IMR-90 (cell line): ENCODE results near the gene ELMO1. TPM values are rescaled to one million over a fixed set of nuclear protein-coding genes. Genes with fewer than 3 reads are reported as not detected.

ENCODE experiments used
- ATAC-seq: fragments of 200-7000 bp; cut with Tn5 transposase; 2 replicates; pipeline ENCODE4 v1.9.1; 2020; ENCODE audit warnings: low read depth, mild to moderate bottlenecking, moderate library complexity
- BruUV-seq: library from RNA; stranded (reverse); fragments of 400-500 nt; replicated peaks from 2 replicates; lab custom pipeline; 2021; lab: Mats Ljungman, UMichigan
- CTCF ChIA-PET: fragments of 300-600 bp; formaldehyde crosslinking; extraction: SDS; loops from one replicate; lab custom pipeline; 2021; ENCODE audit warnings: antibody characterized with exemption; lab: Yijun Ruan, JAX
- POLR2A ChIA-PET: fragments of 300-600 bp; sonication (Branson Sonifier 250); formaldehyde crosslinking; loops from one replicate; lab custom pipeline; 2022; ENCODE audit warnings: antibody characterized with exemption; ENCODE audit not compliant: unreplicated experiment; lab: Charles Lee
- DNase-seq: peaks from one replicate; pipeline ENCODE4 v3.0.0; 2013
- H2AFZ ChIP-seq: replicated peaks from 2 replicates; pipeline ENCODE3; 2013; ENCODE audit warnings: low read length, mild to moderate bottlenecking; ENCODE audit not compliant: poor library complexity
- H2AK5ac ChIP-seq: 2 replicates; pipeline ENCODE4 v1.6.1; 2013; ENCODE audit warnings: low read depth, low read length, inconsistent platforms
- H2AK9ac ChIP-seq: replicated peaks from 2 replicates; pipeline ENCODE3; 2013; ENCODE audit warnings: mild to moderate bottlenecking, low read depth, low read length, moderate library complexity; ENCODE audit not compliant: poor library complexity
- H2BK120ac ChIP-seq: 2 replicates; pipeline ENCODE4 v1.6.1; 2013; ENCODE audit warnings: low read depth, low read length, inconsistent platforms
- H2BK15ac ChIP-seq: 3 replicates; pipeline ENCODE4 v1.6.1; 2013; ENCODE audit warnings: low read depth, low read length, inconsistent platforms
- H2BK20ac ChIP-seq: 2 replicates; pipeline ENCODE4 v1.6.1; 2013; ENCODE audit warnings: low read depth, mild to moderate bottlenecking, inconsistent platforms, low read length, moderate library complexity
- H2BK5ac ChIP-seq: 2 replicates; pipeline ENCODE4 v1.6.1; 2013; ENCODE audit warnings: mild to moderate bottlenecking, low read depth, low read length, inconsistent platforms; ENCODE audit not compliant: poor library complexity, severe bottlenecking
- H3K14ac ChIP-seq: replicated peaks from 2 replicates; pipeline ENCODE4 v1.6.1; 2013; ENCODE audit warnings: low read depth, low read length, inconsistent platforms
- H3K18ac ChIP-seq: 2 replicates; pipeline ENCODE4 v1.6.1; 2013; ENCODE audit warnings: low read depth, low read length, control low read depth
- H3K23ac ChIP-seq: 2 replicates; pipeline ENCODE4 v1.6.1; 2013; ENCODE audit warnings: low read depth, low read length, inconsistent platforms
- H3K27ac ChIP-seq: 2 replicates; pipeline ENCODE4 v1.5.1; 2013; ENCODE audit warnings: mild to moderate bottlenecking, control low read depth, low read length; ENCODE audit not compliant: insufficient read depth
- H3K27me3 ChIP-seq: 2 replicates; pipeline ENCODE4 v1.6.1; 2013; ENCODE audit warnings: low read length; ENCODE audit not compliant: control insufficient read depth, insufficient read depth
- H3K36me3 ChIP-seq: 2 replicates; pipeline ENCODE4 v1.6.1; 2013; ENCODE audit warnings: low read length, mixed read lengths; ENCODE audit not compliant: control insufficient read depth, insufficient read depth
- H3K4ac ChIP-seq: 2 replicates; pipeline ENCODE4 v1.6.1; 2013; ENCODE audit warnings: low read depth, low read length, inconsistent platforms
- H3K4me1 ChIP-seq: 2 replicates; pipeline ENCODE4 v1.6.1; 2013; ENCODE audit warnings: low read length, mixed read lengths; ENCODE audit not compliant: control insufficient read depth, insufficient read depth
- H3K4me2 ChIP-seq: 2 replicates; pipeline ENCODE4 v1.6.1; 2013; ENCODE audit warnings: low read depth, mild to moderate bottlenecking, control low read depth, low read length, moderate library complexity
- H3K4me3 ChIP-seq: 2 replicates; pipeline ENCODE4 v1.5.1; 2013; ENCODE audit warnings: low read depth, mild to moderate bottlenecking, control low read depth, low read length, moderate library complexity; ENCODE audit not compliant: insufficient read depth
- H3K56ac ChIP-seq: 2 replicates; pipeline ENCODE4 v1.6.1; 2013; ENCODE audit warnings: low read length, inconsistent platforms; ENCODE audit not compliant: insufficient read depth; ENCODE audit errors: extremely low read depth
- H3K79me1 ChIP-seq, 2 experiments: 2 replicates each; pipeline ENCODE4 v1.6.1; 2013; ENCODE audit warnings: low read length in 2 of 2, inconsistent platforms in 1 of 2, low read depth in 1 of 2
- H3K9ac ChIP-seq: 2 replicates; pipeline ENCODE4 v1.6.1; 2013; ENCODE audit warnings: low read depth, low read length, control low read depth
- H3K9me1 ChIP-seq: 2 replicates; pipeline ENCODE4 v1.6.1; 2013; ENCODE audit warnings: low read length, inconsistent platforms; ENCODE audit not compliant: insufficient read depth
- H3K9me3 ChIP-seq: 2 replicates; pipeline ENCODE4 v1.6.1; 2013; ENCODE audit warnings: low read length; ENCODE audit not compliant: control insufficient read depth, insufficient read depth
- H4K20me1 ChIP-seq: 2 replicates; pipeline ENCODE4 v1.6.1; 2013; ENCODE audit warnings: low read length, inconsistent platforms; ENCODE audit not compliant: insufficient read depth
- H4K5ac ChIP-seq: 2 replicates; pipeline ENCODE4 v1.6.1; 2013; ENCODE audit warnings: mild to moderate bottlenecking, low read depth, low read length, control low read depth
- H4K8ac ChIP-seq, 2 experiments: 2 replicates each; pipeline ENCODE4 v1.6.1; 2013; ENCODE audit warnings: low read depth in 2 of 2, low read length in 2 of 2, control low read depth in 1 of 2, inconsistent platforms in 1 of 2
- H4K91ac ChIP-seq: 2 replicates; pipeline ENCODE4 v1.6.1; 2013; ENCODE audit warnings: low read depth, low read length, inconsistent platforms; ENCODE audit not compliant: insufficient read depth
- SMC3 ChIP-seq: fragments of 150-350 bp; IDR thresholded peaks from 2 replicates; pipeline ENCODE4 v1.6.1; 2016; ENCODE audit warnings: low read depth, mild to moderate bottlenecking, antibody characterized with exemption, low read length, moderate library complexity
- WGBS, 2 experiments: methylation state at CpG; one replicate each; pipeline versions ENCODE4 v1.1.5 to v1.1.7; 2013; ENCODE audit warnings: missing lambda C conversion rate in 2 of 2; ENCODE audit not compliant: insufficient read length in 1 of 2; ENCODE audit errors: extremely low coverage in 2 of 2; 5-methylcytosine and 5-hydroxymethylcytosine counted together
- dilution Hi-C: fragments of 300-500 bp; cut with HindIII; formaldehyde crosslinking; loops from one replicate; pipeline ENCODE4 v1.14.3; 2018; ENCODE audit warnings: low sequenced_read_pairs; ENCODE audit not compliant: unreplicated experiment
- in situ Hi-C: fragments of 300-500 bp; cut with MboI; formaldehyde crosslinking; loops from 3 replicates; pipeline ENCODE4 v1.14.3; 2019; ENCODE audit warnings: low sequenced_read_pairs, inconsistent platforms, mixed read lengths
- intact Hi-C: fragments of 100-400 bp; cut with micrococcal nuclease; formaldehyde crosslinking; loops from 2 replicates; pipeline ENCODE4 v1.10.0; 2022
- polyA plus RNA-seq, 3 experiments: library from polyadenylated mRNA; depleted of rRNA; stranded (reverse); fragments of >200 nt; gene quantifications; 2 replicates each; pipeline ENCODE4 v1.2.3, GENCODE V29; 2012; ENCODE audit warnings: low replicate concordance in 1 of 3
- total RNA-seq: library from RNA; depleted of rRNA; stranded (reverse); fragments of >200 nt; gene quantifications from 2 replicates; pipeline ENCODE4 v1.2.3, GENCODE V29; 2012
- TF ChIP-seq, protein P1 (sequence below): conservative IDR thresholded peaks from 2 replicates; pipeline ENCODE4 v1.5.1; 2012; ENCODE audit warnings: mild to moderate bottlenecking, low read depth, low read length, improper control_type of control experiment

The ELMO1 gene
- total and polyA plus RNA-seq, 2 of the 4 experiments (the other 2 are of a cell fraction) = 0.03 TPM; not detected in 1

DNA sequence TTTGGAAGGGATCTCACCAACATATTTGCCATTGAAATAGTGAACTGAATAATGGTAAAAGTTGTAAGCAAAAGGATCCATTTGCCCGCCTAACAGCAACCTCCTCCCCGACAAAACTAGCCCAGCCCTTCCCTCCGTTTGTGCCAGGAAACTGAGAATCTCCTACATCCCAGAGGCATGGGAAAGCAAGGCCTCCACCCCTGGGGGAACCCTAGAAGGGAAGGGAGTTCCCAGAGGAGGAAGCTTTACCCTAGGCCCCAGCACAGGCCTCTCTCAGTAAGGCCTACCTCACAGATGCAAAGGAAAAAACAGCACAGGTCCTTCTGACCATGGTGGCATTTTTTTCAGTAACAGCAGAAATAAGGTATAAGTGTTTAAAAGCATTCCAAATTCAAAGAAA lies 229.7 kb downstream of the ELMO1 start:
- CTCF ChIA-PET = no interaction called here
- H3K23ac ChIP-seq = no peak overlapping the region
- no CpG with 5 or more reads among the region's 3 CpGs for WGBS, 2 experiments

More for the DNA sequence above, 229.7 kb downstream of the ELMO1 start:
- Histone ChIP-seq H3K9ac (no peak overlapping the region), H2BK120ac (no peak overlapping the region), H3K4ac (no peak overlapping the region), H2AK9ac (no peak overlapping the region), H4K8ac (no peak overlapping the region), H2AFZ (no peak overlapping the region), H2BK15ac (no peak overlapping the region), H3K36me3 (no peaks in the 10 kb centered on the region), H4K91ac (no peak overlapping the region), H3K9me3 (no peaks in the 10 kb centered on the region), H4K20me1 (no peaks in the 10 kb centered on the region), H2AK5ac (no peak overlapping the region), H3K9me1 (no peaks in the 10 kb centered on the region), H3K4me1 (no peaks in the 10 kb centered on the region), H3K18ac (no peak overlapping the region), H3K4me3 (no peak overlapping the region), H3K27me3 (no peaks in the 10 kb centered on the region), H3K4me2 (no peak overlapping the region), H3K79me1 (no peaks in the 10 kb centered on the region), H4K5ac (no peak overlapping the region), H3K14ac (no peak overlapping the region), H3K56ac (no peak overlapping the region), H2BK20ac (no peak overlapping the region), H2BK5ac (no peak overlapping the region), H3K27ac (no peak overlapping the region)
- dilution Hi-C loops = no loop called here
- DNase-seq (no peak), ATAC-seq (no peak)
- intact Hi-C loops = no loop called here
- no TSS peak for BruUV-seq
- in situ Hi-C loops = loop anchor here (25.0 kb wide), 1 partner anchor 618 kb away; the partner anchor contains the start of gene NME8
- POLR2A ChIA-PET = no interaction called here
- no peak for TF ChIP-seq SMC3
- TF ChIP-seq, protein P1, sequence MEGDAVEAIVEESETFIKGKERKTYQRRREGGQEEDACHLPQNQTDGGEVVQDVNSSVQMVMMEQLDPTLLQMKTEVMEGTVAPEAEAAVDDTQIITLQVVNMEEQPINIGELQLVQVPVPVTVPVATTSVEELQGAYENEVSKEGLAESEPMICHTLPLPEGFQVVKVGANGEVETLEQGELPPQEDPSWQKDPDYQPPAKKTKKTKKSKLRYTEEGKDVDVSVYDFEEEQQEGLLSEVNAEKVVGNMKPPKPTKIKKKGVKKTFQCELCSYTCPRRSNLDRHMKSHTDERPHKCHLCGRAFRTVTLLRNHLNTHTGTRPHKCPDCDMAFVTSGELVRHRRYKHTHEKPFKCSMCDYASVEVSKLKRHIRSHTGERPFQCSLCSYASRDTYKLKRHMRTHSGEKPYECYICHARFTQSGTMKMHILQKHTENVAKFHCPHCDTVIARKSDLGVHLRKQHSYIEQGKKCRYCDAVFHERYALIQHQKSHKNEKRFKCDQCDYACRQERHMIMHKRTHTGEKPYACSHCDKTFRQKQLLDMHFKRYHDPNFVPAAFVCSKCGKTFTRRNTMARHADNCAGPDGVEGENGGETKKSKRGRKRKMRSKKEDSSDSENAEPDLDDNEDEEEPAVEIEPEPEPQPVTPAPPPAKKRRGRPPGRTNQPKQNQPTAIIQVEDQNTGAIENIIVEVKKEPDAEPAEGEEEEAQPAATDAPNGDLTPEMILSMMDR = no peak
